Esophagus squamous epithelium (tissue), 4 donors: ENCODE measurements around the gene CMTM1.
A peak's percentile ranks its signal among the peaks of the same experiment; 100 is the strongest.

ENCODE experiments used
- POLR2A ChIP-seq, 4 donors: fragments of 450-650 bp; IDR thresholded peaks; one replicate each; pipeline ENCODE4 v1.6.1; 2017; ENCODE audit warnings: antibody characterized with exemption in 4 of 4, mild to moderate bottlenecking in 4 of 4, moderate library complexity in 3 of 4
- TF ChIP-seq, protein P1 (sequence below), 6 experiments: fragments of 450-650 bp in 4 of 6; fragments of 200-600 bp in 2 of 6; sonication (generic) in 2 of 6; IDR thresholded peaks; one replicate each; pipeline ENCODE4 v1.5.1; 2016 to 2019; ENCODE audit warnings: antibody characterized with exemption in 6 of 6, mild to moderate bottlenecking in 4 of 6, moderate library complexity in 4 of 6

DNA sequence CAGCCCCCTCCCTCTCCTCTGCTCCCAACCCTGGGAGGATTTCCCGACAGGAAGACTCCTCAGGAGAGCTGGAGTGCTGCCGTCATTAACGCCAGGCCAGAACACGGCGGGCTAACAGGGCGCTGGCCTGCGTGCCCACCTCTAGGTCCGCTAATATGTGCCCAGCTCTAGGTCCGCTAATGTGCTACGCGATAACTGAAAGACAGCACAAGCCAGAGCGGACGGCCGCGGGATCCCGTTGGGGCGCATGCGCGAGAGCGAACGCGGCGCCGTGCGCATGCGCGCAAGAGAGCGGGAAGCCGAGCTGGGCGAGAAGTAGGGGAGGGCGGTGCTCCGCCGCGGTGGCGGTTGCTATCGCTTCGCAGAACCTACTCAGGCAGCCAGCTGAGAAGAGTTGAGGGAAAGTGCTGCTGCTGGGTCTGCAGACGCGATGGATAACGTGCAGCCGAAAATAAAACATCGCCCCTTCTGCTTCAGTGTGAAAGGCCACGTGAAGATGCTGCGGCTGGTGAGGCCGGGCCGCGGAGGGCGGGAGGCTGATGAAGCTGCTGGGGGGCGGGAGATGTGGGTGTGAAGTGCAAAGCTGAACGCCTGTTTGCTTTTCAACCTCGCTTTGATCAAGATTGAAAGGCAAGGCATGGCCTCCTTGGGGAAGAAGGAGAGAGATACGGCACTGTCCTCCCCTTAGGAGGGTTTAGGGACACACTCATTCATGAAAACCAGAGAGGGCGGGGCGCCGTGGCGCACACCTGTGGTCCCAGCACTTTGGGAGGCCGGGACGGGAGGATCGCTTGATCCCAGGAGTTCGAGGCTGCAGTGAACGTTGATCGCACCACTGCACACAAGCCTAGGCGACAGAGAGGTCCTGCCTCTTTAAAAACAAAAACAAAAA is 13.7 kb upstream of the CMTM1 start, which contains the start of gene CKLF:
- TF ChIP-seq, protein P1, sequence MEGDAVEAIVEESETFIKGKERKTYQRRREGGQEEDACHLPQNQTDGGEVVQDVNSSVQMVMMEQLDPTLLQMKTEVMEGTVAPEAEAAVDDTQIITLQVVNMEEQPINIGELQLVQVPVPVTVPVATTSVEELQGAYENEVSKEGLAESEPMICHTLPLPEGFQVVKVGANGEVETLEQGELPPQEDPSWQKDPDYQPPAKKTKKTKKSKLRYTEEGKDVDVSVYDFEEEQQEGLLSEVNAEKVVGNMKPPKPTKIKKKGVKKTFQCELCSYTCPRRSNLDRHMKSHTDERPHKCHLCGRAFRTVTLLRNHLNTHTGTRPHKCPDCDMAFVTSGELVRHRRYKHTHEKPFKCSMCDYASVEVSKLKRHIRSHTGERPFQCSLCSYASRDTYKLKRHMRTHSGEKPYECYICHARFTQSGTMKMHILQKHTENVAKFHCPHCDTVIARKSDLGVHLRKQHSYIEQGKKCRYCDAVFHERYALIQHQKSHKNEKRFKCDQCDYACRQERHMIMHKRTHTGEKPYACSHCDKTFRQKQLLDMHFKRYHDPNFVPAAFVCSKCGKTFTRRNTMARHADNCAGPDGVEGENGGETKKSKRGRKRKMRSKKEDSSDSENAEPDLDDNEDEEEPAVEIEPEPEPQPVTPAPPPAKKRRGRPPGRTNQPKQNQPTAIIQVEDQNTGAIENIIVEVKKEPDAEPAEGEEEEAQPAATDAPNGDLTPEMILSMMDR (IDR thresholded peaks at IDR 0.05): peak in 1 of 6 experiments; percentile 45
- TF ChIP-seq POLR2A (IDR thresholded peaks at IDR 0.05): peak in 3 of 4 donors; percentile 58 to 89 (median 68)
